ENCODE data around the gene CELSR1.

GRCh38 chr22:46460857-46461256 lies 76.6 kb downstream of the CELSR1 start:
- TF ChIP-seq CTCF (IDR thresholded peaks at IDR 0.05; ENCODE audit: low read depth, low read length, poor library complexity, severe bottlenecking) = no peak
- no peak for TF ChIP-seq EZH2phosphoT487 (IDR thresholded peaks at IDR 0.05; ENCODE audit: borderline replicate concordance, low read length)

Data from DOHH2 (cell line).